SIG-M5 (cell line): ENCODE data around the gene CD55.

Experiments
- DNase-seq: peaks from one replicate; lab custom pipeline; 2025; lab: John Stamatoyannopoulos, UW

The CD55 gene

GRCh38 chr1:207330011-207330710 lies 8.7 kb downstream of the CD55 start:
- DNase-seq = no peak

GRCh38 chr1:207331354-207332313 lies 10.2 kb downstream of the CD55 start:
- no peak for DNase-seq

GRCh38 chr1:207333009-207333600 lies 11.6 kb downstream of the CD55 start:
- no peak for DNase-seq

- DNase-seq = no peak
Measured at GRCh38 chr1:207333620-207334019, 12.1 kb downstream of the CD55 start.

- no peak for DNase-seq
Measured at GRCh38 chr1:207334337-207334736, 12.9 kb downstream of the CD55 start.

GRCh38 chr1:207335138-207335537 lies 13.7 kb downstream of the CD55 start:
- DNase-seq = no peak

GRCh38 chr1:207335695-207336363 lies 14.4 kb downstream of the CD55 start:
- DNase-seq = peak; percentile 95

- no peak for DNase-seq
Measured at GRCh38 chr1:207336559-207337467, 15.3 kb downstream of the CD55 start.

- no peak for DNase-seq
Measured at GRCh38 chr1:207342332-207342731, 20.9 kb downstream of the CD55 start.

- no peak for DNase-seq
Measured at GRCh38 chr1:207343675-207344074, 22.2 kb downstream of the CD55 start.

GRCh38 chr1:207344221-207344620 lies 22.7 kb downstream of the CD55 start:
- no peak for DNase-seq

- DNase-seq = no peak
Measured at GRCh38 chr1:207345644-207346477, 24.4 kb downstream of the CD55 start.

- no peak for DNase-seq
Measured at GRCh38 chr1:207346513-207346912, 25.0 kb downstream of the CD55 start.

- no peak for DNase-seq
Measured at GRCh38 chr1:207349979-207350378, 28.5 kb downstream of the CD55 start.

- no peak for DNase-seq
Measured at GRCh38 chr1:207352554-207352953, 31.1 kb downstream of the CD55 start.

GRCh38 chr1:207355060-207355459 lies 33.6 kb downstream of the CD55 start:
- no peak for DNase-seq

GRCh38 chr1:207355513-207356295 lies 34.2 kb downstream of the CD55 start:
- DNase-seq = no peak

GRCh38 chr1:207361029-207361428 lies 39.6 kb downstream of the CD55 start:
- DNase-seq = no peak

- no peak for DNase-seq
Measured at GRCh38 chr1:207361889-207362288, 40.4 kb downstream of the CD55 start.
